Pancreas (tissue), 10 donors: ENCODE results near the gene PPP1R26. TPM values are rescaled to one million over a fixed set of nuclear protein-coding genes. Genes with fewer than 3 reads are reported as not detected.

Experiments used
- ATAC-seq, 4 donors: fragments of 200-7000 bp; cut with Tn5 transposase; one replicate each; pipeline versions ENCODE4 v1.8.0 to v1.9.1; 2020; ENCODE audit warnings: mild to moderate bottlenecking in 4 of 4, moderate library complexity in 4 of 4
- DNase-seq, 6 donors: peaks; one replicate each; pipeline ENCODE4 v3.0.0-alpha.2; 2020
- FAIRE-seq: peaks from 2 replicates; lab custom pipeline; 2012; peaks lifted over from hg19 to GRCh38; lab: Jason Lieb, UNC
- H3K27ac ChIP-seq, 4 donors: fragments of 200-600 bp; sonication (generic); 1 replicate in 3 of 4; 2 replicates in 1 of 4; pipeline versions ENCODE4 v1.5.0 to v1.8.0; 2020
- H3K27me3 ChIP-seq, 4 donors: fragments of 200-600 bp; one replicate each; pipeline ENCODE4 v1.8.0; 2021
- H3K36me3 ChIP-seq, 3 donors: fragments of 200-600 bp; sonication (generic) in 1 of 3; one replicate each; pipeline versions ENCODE4 v1.5.0 to v1.8.0; 2020 to 2021
- H3K4me1 ChIP-seq, 3 donors: fragments of 200-600 bp; one replicate each; pipeline ENCODE4 v1.8.0; 2021
- H3K4me3 ChIP-seq, 4 donors: fragments of 200-600 bp; sonication (generic) in 2 of 4; one replicate each; pipeline versions ENCODE4 v1.5.0 to v1.8.0; 2020 to 2021
- H3K9me3 ChIP-seq, 4 donors: fragments of 200-600 bp; one replicate each; pipeline ENCODE4 v1.8.0; 2021
- WGBS, 2 donors: extraction: QIAGEN DNeasy Blood & Tissue Kit; methylation state at CpG; one replicate each; pipeline ENCODE4 v1.1.7; 2013; 5-methylcytosine and 5-hydroxymethylcytosine counted together
- intact Hi-C, 3 donors: fragments of 100-400 bp; cut with DNase I; formaldehyde crosslinking; loops; one replicate each; pipeline versions ENCODE4 v1.11.1 to v1.14.2; 2022
- polyA plus RNA-seq, 2 donors: library from polyadenylated mRNA; stranded (reverse); fragments of 200-250 nt; gene quantifications; one replicate each; pipeline ENCODE4 v1.2.3, GENCODE V29; 2013
- total RNA-seq, 6 donors: library from RNA; stranded (reverse); fragmentation: NEBNext Ultra II Directional in 4 of 6; extraction: Animal tissue kit (Norgen Biotek cat#: 25700) in 4 of 6; gene quantifications; one replicate each; pipeline versions ENCODE4 v1.2.1 to v1.2.4, GENCODE V29; 2021 to 2023
- TF ChIP-seq, protein P1 (sequence below), 4 donors: fragments of 200-600 bp; sonication (generic) in 3 of 4; IDR thresholded peaks; one replicate each; pipeline versions ENCODE4 v1.5.0 to v1.8.0; 2021; ENCODE audit warnings: antibody characterized with exemption in 4 of 4
- donor health status: healthy with polysubstance abuse.
- donor health status: DM: no; HTN: no; CAD: no; lungs with moderate emphysema.
- donor health status: DM: no; HTN: no; CAD: no.
- donor health status: control.
- donor health status: control.
- donor health status: Bipolar disorder and iron deficiency.
- donor health status: DM: yes; HTN: yes; CAD: no.
- donor health status: DM: no; HTN: no; CAD: no.
- donor health status: DM: no; HTN: no; CAD: no.
- donor health status: DM: yes; HTN: yes; CAD: no.

PPP1R26 gene
- total and polyA plus RNA-seq, 8 donors: 9.4 to 20.0 (median 12.4) TPM

DNA sequence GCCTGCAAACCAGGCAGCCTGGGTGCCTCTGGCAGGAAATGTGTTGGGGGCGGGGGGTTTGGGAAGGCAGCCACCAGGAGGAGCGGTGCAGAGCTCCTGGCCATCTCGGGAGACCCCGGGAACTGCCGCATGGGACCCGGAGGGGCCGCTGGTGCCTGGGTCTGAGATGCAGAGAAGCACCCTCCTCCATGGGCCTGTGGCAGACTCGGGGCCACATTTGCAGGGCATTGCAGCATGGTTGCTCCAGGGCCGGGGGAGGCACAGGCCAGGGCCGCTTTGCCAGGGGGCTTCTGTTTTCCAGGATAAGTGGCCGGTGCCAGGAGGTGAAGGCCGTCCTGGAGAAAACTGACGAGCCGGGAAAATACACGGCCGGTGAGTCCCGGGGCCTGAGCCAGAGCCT, 43.3 kb downstream of the PPP1R26 start:
- intact Hi-C loops: no loop called here

DNA sequence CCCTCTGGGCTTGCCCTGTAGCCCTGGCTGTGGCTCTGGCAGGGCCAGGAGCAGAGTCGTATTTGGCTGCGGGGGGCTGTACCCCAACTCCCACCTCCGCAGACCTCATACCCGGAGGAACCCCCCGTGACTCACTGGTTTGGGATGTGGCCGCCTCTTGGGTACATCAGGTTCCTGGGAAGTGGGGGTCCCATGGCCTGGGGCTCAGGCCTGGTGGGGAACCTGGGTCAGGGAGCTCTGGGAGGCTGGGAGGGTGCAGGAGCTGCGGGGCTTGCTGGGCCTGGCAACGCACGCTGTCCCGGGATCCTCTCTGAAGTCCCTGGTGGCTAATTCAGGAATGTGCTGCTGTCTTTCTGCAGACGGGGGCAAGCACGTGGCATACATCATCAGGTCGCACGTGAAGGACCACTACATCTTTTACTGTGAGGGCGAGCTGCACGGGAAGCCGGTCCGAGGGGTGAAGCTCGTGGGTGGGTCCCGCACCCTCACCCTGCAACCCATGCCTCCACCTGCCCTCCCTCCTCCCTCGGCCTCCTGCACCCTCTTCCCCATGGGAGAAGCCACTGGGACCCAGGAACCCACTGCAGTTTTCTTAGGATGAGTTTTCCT, 44.0 kb downstream of the PPP1R26 start:
- Histone ChIP-seq H3K9me3 (no peaks in the 10 kb centered on the region), H3K27me3 (no peaks in the 10 kb centered on the region), H3K4me1 (no peaks in the 10 kb centered on the region), H3K27ac (no peak overlapping the region), H3K36me3 (no peaks in the 10 kb centered on the region), H3K4me3 (no peak overlapping the region)
- DNase-seq (no peak), ATAC-seq (no peak), FAIRE-seq (no peak)
- intact Hi-C loops: no loop called here
- TF ChIP-seq, protein P1, sequence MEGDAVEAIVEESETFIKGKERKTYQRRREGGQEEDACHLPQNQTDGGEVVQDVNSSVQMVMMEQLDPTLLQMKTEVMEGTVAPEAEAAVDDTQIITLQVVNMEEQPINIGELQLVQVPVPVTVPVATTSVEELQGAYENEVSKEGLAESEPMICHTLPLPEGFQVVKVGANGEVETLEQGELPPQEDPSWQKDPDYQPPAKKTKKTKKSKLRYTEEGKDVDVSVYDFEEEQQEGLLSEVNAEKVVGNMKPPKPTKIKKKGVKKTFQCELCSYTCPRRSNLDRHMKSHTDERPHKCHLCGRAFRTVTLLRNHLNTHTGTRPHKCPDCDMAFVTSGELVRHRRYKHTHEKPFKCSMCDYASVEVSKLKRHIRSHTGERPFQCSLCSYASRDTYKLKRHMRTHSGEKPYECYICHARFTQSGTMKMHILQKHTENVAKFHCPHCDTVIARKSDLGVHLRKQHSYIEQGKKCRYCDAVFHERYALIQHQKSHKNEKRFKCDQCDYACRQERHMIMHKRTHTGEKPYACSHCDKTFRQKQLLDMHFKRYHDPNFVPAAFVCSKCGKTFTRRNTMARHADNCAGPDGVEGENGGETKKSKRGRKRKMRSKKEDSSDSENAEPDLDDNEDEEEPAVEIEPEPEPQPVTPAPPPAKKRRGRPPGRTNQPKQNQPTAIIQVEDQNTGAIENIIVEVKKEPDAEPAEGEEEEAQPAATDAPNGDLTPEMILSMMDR (IDR thresholded peaks at IDR 0.05): no peak
- WGBS, 2 donors: 45 to 48% methylated on average over 19 to 21 of the region's 21 CpGs

More for the DNA sequence above, 43.3 kb downstream of the PPP1R26 start:
- no peaks in the 10 kb centered on the region for H3K9me3 ChIP-seq
- 40 to 54% methylated on average over 17 of the region's 17 CpGs for WGBS, 2 donors
- DNase-seq (no peak), FAIRE-seq (no peak), ATAC-seq (no peak)
- H3K36me3 ChIP-seq: no peaks in the 10 kb centered on the region
- TF ChIP-seq, protein P1 (IDR thresholded peaks at IDR 0.05): no peak
- no peak overlapping the region for H3K27ac ChIP-seq
- no peaks in the 10 kb centered on the region for H3K27me3 ChIP-seq
- no peak overlapping the region for H3K4me3 ChIP-seq
- H3K4me1 ChIP-seq: no peaks in the 10 kb centered on the region

DNA sequence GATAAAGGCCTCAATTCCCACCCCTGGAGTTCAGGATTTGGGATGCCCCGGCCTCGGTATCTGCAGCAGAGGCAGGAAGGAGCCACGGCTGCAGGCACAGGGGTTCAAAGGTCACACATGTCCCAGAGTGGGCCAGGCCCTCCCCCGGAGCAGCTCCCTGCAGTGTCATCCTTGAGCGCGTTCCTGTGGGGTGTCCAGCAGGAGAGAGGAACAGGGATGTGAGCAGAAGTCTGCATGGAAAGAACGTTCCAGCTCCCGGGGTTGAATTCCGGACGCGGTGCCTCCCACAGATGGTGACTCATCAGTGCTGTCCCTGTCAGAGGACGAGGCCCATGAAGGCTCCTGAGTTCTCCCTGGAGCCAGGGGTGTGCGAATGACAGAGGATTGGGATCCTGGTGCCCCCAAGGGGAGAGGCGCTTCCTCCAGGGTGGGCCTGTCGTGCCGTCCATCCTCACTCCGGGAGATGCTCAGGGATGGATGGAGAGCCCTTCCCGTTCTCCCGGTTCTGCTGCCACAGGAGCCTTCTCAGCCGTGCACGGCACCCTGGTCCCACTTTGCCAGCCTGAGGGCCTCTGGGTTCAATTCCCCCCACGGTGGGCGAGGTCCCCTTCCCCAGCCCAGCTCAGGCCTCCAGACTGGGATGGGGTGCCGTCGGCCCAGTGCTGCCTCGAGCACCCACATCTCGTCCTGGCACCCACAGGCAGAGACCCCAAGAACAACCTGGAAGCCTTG, 44.7 kb downstream of the PPP1R26 start:
- DNase-seq (peak in 1 of 6 donors; percentile 52), ATAC-seq (no peak), FAIRE-seq (no peak)
- Histone ChIP-seq H3K27me3 (no peaks in the 10 kb centered on the region), H3K9me3 (no peaks in the 10 kb centered on the region), H3K4me1 (no peaks in the 10 kb centered on the region), H3K27ac (no peak overlapping the region), H3K36me3 (no peaks in the 10 kb centered on the region), H3K4me3 (no peak overlapping the region)
- intact Hi-C loops: no loop called here
- WGBS, 2 donors: 44 to 55% methylated on average over 27 of the region's 27 CpGs
- TF ChIP-seq, protein P1 (IDR thresholded peaks at IDR 0.05): no peak

DNA sequence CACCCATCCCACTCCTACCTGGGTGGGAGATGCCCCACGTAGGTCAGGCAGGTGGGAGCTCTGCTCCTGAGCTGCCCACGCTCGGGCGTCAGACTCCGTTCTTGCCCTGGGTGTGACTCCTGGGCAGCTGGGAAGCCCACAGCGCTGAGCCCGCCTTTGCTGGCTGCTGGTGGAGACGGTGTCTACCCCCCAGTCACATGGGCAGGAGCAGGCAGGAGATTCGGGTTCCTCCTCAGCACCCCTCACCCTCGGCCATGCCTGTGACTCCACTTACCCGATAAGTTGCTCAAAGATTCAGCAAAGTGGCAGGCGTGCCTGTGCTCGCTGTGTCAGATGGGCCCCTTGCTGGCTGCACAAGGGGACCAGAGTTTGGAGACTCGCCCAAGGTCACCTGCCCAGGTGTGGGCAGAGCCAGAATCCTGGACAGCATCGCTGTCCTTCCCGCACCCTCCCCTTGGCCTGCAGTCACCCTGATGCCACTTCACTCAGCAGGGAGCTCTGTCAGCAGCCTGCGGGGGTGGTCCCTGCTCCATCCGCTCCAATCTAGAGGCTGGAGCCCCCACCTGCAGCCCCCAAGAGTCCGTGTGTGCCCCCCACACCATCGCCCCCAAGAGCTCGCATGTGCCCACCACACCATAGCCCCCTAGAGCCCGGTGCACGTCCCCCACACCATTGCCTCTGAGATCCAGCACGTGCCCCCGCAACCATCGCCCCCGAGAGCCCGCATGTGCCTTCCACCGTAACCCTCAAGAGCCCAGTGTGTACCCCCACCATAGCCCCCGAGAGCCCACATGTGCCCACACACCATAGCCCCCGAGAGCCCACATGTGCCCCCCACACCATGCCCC, 45.9 kb downstream of the PPP1R26 start:
- TF ChIP-seq, protein P1 (IDR thresholded peaks at IDR 0.05): no peak
- ATAC-seq (no peak), DNase-seq (no peak), FAIRE-seq (no peak)
- intact Hi-C loops: no loop called here
- no peak overlapping the region for H3K4me3 ChIP-seq
- no peaks in the 10 kb centered on the region for H3K27me3 ChIP-seq
- 54 to 63% methylated on average over 28 to 31 of the region's 31 CpGs for WGBS, 2 donors
- no peaks in the 10 kb centered on the region for H3K4me1 ChIP-seq
- H3K27ac ChIP-seq: no peak overlapping the region
- no peaks in the 10 kb centered on the region for H3K9me3 ChIP-seq
- no peaks in the 10 kb centered on the region for H3K36me3 ChIP-seq
